Activated effector memory CD4-positive, alpha-beta T cell treated with Interleukin-2 at 50 U/mL for 16 hours (primary cell): ENCODE data around the gene DLGAP1.

Source experiments
- DNase-seq: peaks from one replicate; pipeline ENCODE4 v3.0.0-alpha.2; 2020

The DLGAP1 gene

DNA sequence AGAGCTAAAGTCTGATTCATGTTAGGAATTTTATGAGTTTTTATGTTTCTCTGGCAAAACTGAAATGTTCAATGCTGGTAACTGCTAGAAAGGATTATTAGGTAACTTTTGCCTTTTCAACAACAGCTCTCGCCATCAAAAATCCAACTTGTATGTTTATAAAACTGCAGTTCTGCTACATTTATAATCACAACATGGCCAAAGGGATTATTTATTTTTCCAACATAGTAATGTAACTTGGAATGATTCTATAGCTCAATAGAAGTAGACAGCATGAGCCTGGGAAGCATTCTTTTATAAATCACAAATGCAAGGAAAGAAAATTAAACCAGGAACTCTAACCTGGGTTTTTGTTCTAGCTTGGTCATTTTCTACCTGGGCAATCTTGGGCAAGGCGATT lies 534.3 kb downstream of the DLGAP1 start:
- no peak for DNase-seq

- no peak for DNase-seq
These were observed 535.6 kb downstream of the DLGAP1 start for GRCh38 chr18:3919396-3920061.

DNA sequence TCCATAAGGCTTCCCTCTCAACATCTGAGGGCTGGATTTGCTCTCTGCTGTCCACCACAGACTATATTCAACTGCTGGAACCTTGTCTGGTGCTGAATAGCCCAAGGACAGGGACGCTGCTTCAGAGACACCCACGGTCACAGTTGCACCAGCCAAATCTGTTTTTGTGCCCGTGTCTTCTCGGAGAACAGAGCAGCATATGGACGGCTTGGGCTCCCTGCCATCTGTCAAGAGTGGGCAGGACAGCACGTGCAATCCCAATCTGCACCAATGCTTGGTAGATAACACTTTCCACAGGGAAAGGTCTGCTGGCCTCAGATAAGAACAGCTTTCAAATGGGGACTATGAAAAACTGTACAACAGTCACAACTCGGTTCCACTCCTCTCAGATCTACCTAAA lies 539.0 kb downstream of the DLGAP1 start:
- no peak for DNase-seq

- no peak for DNase-seq
These were observed 540.1 kb downstream of the DLGAP1 start for GRCh38 chr18:3914833-3915610.

GRCh38 chr18:3914109-3914508 lies 541.0 kb downstream of the DLGAP1 start:
- no peak for DNase-seq

GRCh38 chr18:3912705-3913104 lies 542.4 kb downstream of the DLGAP1 start:
- no peak for DNase-seq

GRCh38 chr18:3911413-3911812 lies 543.7 kb downstream of the DLGAP1 start:
- DNase-seq = no peak

- DNase-seq = no peak
These were observed 544.6 kb downstream of the DLGAP1 start for GRCh38 chr18:3910512-3910911.

DNA sequence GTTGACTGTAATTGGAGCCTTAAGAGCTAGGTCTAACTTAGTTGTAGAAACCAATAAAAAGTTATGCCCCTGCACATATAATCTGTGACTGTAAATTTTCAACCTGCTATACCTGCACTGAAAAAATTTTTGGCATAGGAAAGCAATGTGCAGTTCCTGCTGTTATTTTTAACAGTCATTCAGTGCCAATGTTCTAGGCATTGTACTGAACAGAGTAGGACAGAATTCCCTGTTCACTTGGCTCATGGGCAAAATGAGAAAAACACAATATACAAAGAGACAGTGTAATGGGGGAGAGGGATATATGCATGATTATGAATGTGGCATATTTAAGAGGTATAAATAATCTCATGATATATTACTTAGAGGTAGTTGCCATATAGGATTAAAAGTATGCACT lies 547.2 kb downstream of the DLGAP1 start:
- no peak for DNase-seq

GRCh38 chr18:3906116-3906750 lies 548.9 kb downstream of the DLGAP1 start:
- DNase-seq = no peak

GRCh38 chr18:3903337-3903736 lies 551.8 kb downstream of the DLGAP1 start:
- DNase-seq = no peak

DNA sequence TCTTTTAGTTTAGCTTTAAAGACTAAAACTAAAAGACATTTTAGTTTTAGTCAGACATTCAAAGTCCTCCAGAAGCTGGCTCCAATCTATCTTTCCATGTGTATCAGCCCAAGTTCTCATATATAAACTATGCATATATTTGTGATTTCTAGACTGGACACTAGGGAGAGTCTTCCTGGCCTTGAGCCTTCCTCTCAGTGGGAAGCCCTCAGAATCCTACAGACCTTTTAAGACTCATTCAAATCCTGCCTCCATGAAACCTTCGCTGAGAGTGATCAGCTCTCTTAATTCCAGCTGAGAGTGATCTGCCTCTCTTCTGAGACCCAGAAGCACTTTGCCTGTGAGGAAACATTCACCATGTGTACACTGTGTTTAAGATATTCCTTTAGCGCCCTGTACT lies 552.4 kb downstream of the DLGAP1 start:
- DNase-seq = no peak

DNA sequence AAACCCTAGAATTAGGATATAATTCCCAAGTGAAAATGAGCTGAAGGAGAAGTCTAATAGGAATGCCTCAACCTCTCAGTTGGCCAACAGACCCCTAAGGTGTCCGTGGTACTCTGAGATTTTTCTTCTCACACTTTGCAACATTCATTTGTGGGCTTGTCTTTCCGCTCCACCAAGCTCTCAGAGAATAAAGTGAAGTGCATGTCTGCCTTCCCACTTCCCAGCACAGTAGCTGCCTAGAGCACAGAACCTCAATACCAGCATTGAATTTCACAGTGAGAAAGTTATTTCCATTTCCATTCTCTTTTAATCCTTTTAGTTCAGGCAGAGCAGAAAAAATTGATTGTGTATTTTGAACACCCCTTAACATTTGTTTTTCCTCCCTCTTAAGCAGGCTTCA lies 553.3 kb downstream of the DLGAP1 start:
- DNase-seq = no peak

DNA sequence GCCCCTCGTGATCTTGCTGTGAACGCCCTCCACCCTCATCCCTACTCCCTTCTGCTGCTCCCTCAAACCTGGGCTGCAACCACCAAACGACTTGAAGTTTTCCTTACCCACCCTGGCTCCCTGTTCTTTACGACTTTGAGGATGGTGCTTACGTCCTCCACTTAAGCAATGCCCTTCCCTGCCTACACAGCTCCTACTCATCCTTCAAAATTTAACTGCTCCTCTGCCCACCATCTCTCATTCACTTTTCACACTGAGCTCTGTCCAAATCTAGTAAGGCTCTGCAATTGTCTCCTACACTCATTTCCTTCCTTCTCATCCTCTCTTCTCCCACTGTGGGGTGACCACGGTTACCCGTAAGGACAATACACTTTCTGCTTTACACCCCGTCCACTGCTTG lies 554.1 kb downstream of the DLGAP1 start:
- no peak for DNase-seq

DNA sequence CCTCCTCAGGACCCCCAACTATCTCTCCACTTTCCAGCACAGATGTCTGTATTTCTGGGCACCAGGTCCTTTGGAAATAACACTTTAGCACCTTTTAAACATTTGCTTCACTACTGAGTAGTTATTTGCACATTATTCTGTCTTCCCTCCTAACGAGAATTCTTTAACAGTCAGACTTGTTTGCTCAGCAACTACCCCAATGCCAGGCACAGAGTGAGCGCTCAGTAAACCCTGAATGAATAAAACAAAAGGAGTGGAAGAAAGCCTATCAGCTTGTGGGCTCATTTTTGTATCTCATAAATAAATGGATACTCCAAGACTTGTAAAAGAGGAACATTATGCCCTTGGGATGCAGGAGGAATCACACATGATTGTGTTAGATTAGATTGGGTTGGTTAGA lies 554.8 kb downstream of the DLGAP1 start:
- DNase-seq = no peak

GRCh38 chr18:3898861-3899613 lies 556.1 kb downstream of the DLGAP1 start:
- no peak for DNase-seq

- DNase-seq = no peak
These were observed 563.0 kb downstream of the DLGAP1 start for GRCh38 chr18:3892152-3892551.

- DNase-seq = no peak
These were observed 563.9 kb downstream of the DLGAP1 start for GRCh38 chr18:3891245-3891644.

- no peak for DNase-seq
These were observed 565.3 kb downstream of the DLGAP1 start for GRCh38 chr18:3889803-3890202.

DNA sequence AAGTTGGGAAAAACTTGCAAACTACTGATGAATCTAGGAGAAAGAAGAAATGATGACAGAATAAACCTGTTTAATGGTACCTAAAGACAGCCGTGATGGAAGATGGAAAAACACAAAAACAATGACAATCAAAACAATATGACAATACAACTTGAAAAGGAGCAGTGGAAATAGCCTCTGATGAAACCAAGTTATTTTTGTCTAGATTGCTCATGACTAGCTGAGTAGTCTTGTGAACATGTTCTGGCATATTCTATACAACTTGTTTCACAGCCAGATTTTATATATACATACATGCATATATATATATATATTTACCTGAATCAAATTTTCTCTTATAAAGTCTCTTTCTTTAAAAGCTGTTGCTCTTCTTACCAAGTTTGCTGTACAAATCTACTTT lies 566.0 kb downstream of the DLGAP1 start:
- no peak for DNase-seq

- DNase-seq = no peak
These were observed 568.4 kb downstream of the DLGAP1 start for GRCh38 chr18:3886575-3887322.

DNA sequence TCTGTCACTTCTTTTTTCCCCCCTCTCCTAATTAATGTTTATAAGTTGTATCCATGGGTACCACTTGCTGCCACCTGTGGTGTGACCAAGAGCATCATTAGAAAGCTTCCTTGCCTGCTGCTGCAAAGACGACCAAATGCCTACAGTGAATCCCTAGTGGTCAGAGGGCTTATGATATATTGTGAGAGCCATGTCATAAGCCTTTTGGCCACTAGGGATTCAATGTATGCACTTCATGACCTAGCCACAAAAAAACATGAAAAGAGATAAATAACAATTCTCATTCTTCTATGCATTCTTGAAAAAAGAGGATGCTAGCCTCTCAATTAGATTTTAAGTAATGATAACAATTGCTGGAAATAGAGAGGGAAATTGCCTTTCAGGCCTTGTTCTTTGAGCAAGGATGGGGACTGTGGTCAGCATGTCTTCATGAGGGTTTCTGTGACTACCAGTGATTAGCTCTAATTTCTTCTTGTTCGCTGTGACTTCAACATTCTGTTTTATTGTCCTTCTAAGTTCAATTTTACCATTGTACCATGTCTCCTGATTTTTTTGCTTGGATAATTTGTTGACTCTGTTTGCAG lies 569.8 kb downstream of the DLGAP1 start:
- DNase-seq = no peak

DNA sequence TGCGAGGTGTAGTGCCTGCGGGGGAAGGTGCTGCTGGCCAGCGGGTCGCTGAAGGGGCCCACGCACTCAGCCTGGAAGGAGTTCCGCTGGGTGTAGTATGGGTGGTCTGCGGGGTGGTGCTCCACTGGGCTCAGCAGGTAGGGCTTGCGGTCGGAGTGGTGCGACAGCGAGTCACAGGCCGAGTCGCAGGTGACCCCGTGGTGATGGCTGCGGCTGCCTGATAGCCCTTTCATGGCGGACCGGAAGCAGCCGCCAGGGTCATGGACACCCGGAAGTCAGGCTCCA lies 575.3 kb downstream of the DLGAP1 start:
- DNase-seq = no peak
